ENCODE results near the gene ATXN10. TPM values are rescaled to one million over a fixed set of nuclear protein-coding genes. Genes with fewer than 3 reads are reported as not detected.

The ATXN10 gene
- total and polyA plus RNA-seq, 11 donors: 55.0 to 192 (median 149) TPM

DNA sequence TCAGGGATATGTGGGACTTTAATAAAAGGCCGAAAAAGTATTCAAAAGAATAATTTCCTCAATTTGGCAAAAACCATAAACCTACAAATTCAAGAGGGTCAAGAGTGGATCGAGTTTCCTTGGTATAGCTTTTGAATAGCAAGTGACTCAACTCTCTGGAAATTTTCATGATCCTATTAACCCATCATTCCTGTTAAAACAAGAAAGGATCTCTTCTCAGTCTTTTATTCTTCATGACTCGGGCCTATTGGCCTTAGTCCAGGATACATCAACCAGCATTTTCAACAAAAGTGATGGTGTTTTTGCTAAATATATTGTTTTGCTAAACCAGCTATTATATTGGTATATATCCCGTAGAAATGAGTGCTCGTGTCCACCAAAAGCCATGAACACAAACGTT, 110.3 kb downstream of the ATXN10 start:
- no peak for ATAC-seq
- no peak for TF ChIP-seq POLR2A (IDR thresholded peaks at IDR 0.05)
- TF ChIP-seq, protein P1, sequence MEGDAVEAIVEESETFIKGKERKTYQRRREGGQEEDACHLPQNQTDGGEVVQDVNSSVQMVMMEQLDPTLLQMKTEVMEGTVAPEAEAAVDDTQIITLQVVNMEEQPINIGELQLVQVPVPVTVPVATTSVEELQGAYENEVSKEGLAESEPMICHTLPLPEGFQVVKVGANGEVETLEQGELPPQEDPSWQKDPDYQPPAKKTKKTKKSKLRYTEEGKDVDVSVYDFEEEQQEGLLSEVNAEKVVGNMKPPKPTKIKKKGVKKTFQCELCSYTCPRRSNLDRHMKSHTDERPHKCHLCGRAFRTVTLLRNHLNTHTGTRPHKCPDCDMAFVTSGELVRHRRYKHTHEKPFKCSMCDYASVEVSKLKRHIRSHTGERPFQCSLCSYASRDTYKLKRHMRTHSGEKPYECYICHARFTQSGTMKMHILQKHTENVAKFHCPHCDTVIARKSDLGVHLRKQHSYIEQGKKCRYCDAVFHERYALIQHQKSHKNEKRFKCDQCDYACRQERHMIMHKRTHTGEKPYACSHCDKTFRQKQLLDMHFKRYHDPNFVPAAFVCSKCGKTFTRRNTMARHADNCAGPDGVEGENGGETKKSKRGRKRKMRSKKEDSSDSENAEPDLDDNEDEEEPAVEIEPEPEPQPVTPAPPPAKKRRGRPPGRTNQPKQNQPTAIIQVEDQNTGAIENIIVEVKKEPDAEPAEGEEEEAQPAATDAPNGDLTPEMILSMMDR (IDR thresholded peaks at IDR 0.05): no peak
- Histone ChIP-seq H3K27ac (no peak overlapping the region), H3K4me3 (no peak overlapping the region), H3K27me3 (no peaks in the 10 kb centered on the region), H3K4me1 (peaks cover 0 to 39% (median 23%) of the 10 kb centered on the region in 12 donors), H3K36me3 (peaks cover 0 to 7% (median 0%) of the 10 kb centered on the region in 9 donors), H3K9me3 (no peaks in the 10 kb centered on the region)
- DNase-seq: no peak
- 87 to 93% (median 89%) methylated on average over 6 of the region's 6 CpGs for WGBS, 4 donors
- intact Hi-C loops (cut with DNase I): no loop called here

DNA sequence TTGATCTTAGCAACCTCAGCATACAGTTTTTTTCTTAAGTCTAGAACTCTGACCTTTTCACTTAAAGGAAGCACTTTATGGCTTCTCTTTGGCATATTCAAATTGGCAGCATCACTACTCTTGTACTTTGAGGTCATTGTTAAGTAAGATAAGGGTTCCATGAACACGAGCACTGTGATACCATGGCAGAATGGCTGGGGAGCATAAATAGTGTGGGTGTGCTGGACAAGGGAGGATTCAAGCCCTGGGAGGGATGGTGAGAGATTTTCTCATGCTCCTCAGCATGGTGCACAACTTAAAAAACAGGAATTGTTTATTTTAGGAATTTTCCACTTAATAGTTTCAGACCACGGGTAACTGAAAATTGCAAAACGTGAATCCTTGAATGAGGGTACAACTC, 111.4 kb downstream of the ATXN10 start:
- ATAC-seq: peak; percentile 56 to 79 (median 68)
- Histone ChIP-seq H3K27ac (no peak overlapping the region), H3K36me3 (peaks cover 0 to 7% (median 0%) of the 10 kb centered on the region in 9 donors), H3K4me3 (no peak overlapping the region), H3K27me3 (no peaks in the 10 kb centered on the region), H3K4me1 (peaks cover 0 to 39% (median 23%) of the 10 kb centered on the region in 12 donors), H3K9me3 (no peaks in the 10 kb centered on the region)
- WGBS, 4 donors: 76 to 79% (median 77%) methylated on average over 3 of the region's 3 CpGs
- intact Hi-C loops (cut with DNase I): no loop called here
- no peak for DNase-seq
- no peak for TF ChIP-seq POLR2A (IDR thresholded peaks at IDR 0.05)
- TF ChIP-seq, protein P1 (IDR thresholded peaks at IDR 0.05): no peak

DNA sequence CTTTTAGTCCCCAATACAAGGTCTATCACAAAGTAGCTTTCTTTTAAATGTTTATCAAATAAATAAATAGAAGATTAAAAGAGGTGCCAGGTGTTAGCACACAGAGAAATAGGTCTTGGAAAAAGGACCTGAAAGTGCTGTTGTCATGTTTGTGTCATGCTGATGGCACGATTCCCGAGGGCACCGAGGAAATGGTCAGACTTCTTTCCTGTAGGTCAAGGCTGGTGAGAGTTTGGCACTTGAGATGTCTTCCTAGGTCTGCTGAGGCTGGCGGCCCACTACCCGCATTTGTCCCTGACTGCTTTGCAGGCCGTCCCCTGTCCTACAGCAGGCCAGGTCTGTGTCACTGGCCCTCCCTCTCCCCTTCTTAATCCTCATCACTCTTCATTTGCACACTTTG, 112.1 kb downstream of the ATXN10 start:
- peak in 1 of 4 donors; percentile 17 for ATAC-seq
- no peak for DNase-seq
- peaks cover 0 to 7% (median 0%) of the 10 kb centered on the region in 9 donors for H3K36me3 ChIP-seq
- intact Hi-C loops (cut with DNase I): no loop called here
- H3K4me1 ChIP-seq: peaks cover 0 to 39% (median 23%) of the 10 kb centered on the region in 12 donors
- peak overlapping the region in 1 of 12 donors; percentile 30 for H3K27ac ChIP-seq
- 70 to 81% (median 72%) methylated on average over 6 of the region's 6 CpGs for WGBS, 4 donors
- H3K27me3 ChIP-seq: no peaks in the 10 kb centered on the region
- no peaks in the 10 kb centered on the region for H3K9me3 ChIP-seq
- TF ChIP-seq, protein P1 (IDR thresholded peaks at IDR 0.05): no peak
- TF ChIP-seq POLR2A (IDR thresholded peaks at IDR 0.05): no peak
- no peak overlapping the region for H3K4me3 ChIP-seq

DNA sequence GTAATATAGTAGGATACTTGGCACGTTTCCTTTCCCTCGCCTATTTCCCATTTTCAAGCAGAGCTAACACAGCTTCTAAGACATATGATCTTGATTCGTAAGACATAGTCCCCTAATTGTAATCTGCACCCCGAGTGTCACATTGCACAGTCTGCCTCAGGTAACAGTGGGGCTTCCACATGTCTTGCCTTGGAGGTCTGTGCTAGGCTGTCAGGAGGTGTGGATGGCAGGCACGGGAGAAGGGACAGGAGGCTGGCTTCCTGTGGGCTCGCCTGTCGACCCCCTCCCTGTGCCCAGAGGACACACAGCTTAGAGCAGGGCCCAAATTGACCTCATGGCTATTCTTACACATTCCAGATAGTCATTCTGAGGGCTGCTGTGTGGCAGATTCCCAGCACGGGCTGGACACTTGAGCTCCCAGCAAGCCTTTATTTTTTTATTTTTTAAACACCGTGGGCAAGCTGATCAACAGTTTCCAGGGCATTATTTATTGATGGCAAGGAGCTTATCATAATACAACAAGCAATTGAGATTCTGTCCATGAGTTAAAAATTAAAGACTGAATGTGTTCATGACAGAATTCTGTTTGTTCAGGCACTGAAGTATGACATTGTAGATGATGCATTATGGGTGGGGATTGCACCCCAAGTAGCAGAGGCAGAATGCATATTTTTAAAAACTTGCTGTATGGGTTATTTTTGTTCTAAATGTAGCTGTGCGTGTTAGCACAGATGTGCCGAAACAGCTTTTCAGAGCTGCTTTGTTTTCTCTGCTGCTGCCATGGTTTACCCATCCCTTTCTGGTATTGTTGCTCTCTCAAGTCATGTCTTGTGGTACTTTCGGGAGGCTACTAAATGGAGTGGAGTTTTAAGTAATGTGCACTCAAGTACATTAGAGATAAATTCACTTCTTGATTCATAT, 113.0 kb downstream of the ATXN10 start:
- peaks cover 0 to 1% (median 0%) of the 10 kb centered on the region in 9 donors for H3K36me3 ChIP-seq
- ATAC-seq: peak; percentile 82 to 91 (median 88)
- H3K4me1 ChIP-seq: peaks cover 0 to 39% (median 23%) of the 10 kb centered on the region in 12 donors
- TF ChIP-seq, protein P1 (IDR thresholded peaks at IDR 0.05): no peak
- TF ChIP-seq POLR2A (IDR thresholded peaks at IDR 0.05): no peak
- H3K4me3 ChIP-seq: no peak overlapping the region
- intact Hi-C loops (cut with DNase I): no loop called here
- no peaks in the 10 kb centered on the region for H3K9me3 ChIP-seq
- H3K27ac ChIP-seq: peak overlapping the region in 2 of 12 donors; percentile 13 to 30
- peak in 2 of 5 donors; percentile 41 to 53 for DNase-seq
- H3K27me3 ChIP-seq: no peaks in the 10 kb centered on the region
- 55 to 73% (median 62%) methylated on average over 12 of the region's 12 CpGs for WGBS, 4 donors
